H54 (cell line): ENCODE results near the gene CSF3R.

Source experiments
- DNase-seq: peaks from one replicate; pipeline ENCODE4 v3.0.0; 2011; ENCODE audit warnings: low spot score, mixed read lengths; ENCODE audit not compliant: insufficient read length
- FAIRE-seq: peaks from 3 replicates; lab custom pipeline; 2011; peaks lifted over from hg19 to GRCh38; lab: Jason Lieb, UNC
- POLR2A ChIP-seq: IDR thresholded peaks from 2 replicates; pipeline ENCODE4 v1.6.1; 2011; ENCODE audit warnings: low read depth, mild to moderate bottlenecking, low read length

Gene CSF3R

DNA sequence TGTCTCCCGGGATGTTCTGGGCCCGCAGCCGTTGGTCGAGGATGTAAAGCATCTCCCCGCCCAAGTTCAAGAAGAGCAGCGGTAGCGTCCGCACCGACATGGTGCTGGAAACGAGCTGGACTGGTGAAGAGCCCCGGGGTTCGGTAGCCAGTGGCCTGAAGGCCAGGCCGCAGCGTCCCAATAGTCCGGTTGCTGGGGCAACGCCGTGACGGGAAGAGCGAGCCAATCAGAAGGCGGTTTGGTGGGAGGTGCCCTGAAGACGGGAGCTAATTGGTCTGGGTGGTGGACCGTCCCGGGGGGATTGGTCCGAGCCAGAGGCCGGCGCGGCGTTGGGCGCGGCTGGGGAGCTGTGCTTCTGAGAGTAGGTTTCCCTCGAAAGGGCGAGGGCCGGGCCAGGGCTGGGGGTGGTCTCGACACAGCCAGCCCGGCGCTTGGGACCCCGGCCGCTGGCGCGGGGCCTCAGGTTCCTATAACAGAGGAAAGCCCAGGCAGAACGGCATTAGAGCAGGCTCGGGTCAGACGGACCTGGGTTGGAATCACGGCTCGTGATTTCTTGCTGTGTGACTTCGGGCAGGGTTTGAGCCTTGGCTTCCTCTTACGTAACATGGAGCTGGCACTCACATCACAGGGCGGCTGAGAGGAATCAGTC lies 32.3 kb downstream of the CSF3R start, which contains the start of gene OSCP1:
TSS of gene OSCP1 (minus strand) at position 182 of the 649 bp plus-strand sequence. CDS start at position 100, 82 bp downstream.
- peak; percentile 62 for FAIRE-seq
- peak; percentile 99 for DNase-seq
- TF ChIP-seq POLR2A: peak; percentile 69

DNA sequence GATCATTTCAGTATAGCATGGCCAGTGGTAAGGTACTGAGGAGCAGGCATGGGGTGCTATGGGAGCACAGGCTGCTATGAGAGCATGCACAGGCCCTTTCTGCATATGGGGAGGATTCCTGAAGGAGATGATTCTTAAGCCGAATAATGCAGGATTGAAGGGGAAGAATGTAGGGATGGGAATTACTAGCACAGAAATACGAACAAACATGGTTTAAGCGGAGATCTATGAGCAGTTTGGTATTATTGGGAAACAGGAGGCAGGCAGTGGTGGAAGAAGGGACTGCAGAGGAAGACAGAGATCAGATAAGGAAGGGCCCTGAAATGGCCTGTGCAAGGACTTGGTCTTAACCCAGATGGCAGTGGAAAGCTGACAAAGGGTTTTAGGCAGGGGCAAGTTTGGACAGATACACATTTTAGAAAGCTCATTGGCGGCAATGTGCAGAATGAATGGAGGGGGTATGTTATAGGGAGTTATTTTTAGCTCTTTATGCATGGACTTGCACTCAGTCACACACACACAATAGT lies 34.1 kb downstream of the CSF3R start:
- FAIRE-seq (no peak), DNase-seq (no peak)
- no peak for TF ChIP-seq POLR2A

DNA sequence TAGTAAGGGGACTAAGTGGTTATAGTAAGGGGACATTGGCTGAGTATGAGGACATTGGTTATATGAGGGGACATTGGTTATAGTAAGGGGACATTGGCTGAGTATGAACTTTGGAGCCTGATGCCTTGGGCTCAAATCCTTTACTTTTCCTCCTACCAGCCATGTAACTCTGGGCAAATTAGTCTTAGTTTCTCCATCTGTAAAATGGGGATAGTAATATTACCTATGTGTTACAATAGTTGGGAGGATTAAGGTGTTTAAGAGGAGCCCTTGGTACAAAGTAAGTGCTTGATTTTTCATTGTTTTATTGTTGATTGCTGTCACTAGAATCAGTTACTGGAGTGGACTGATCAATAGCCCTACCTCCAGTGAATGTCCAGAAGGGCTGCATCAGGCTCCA lies 35.3 kb downstream of the CSF3R start:
- no peak for DNase-seq
- TF ChIP-seq POLR2A: no peak
- no peak for FAIRE-seq

DNA sequence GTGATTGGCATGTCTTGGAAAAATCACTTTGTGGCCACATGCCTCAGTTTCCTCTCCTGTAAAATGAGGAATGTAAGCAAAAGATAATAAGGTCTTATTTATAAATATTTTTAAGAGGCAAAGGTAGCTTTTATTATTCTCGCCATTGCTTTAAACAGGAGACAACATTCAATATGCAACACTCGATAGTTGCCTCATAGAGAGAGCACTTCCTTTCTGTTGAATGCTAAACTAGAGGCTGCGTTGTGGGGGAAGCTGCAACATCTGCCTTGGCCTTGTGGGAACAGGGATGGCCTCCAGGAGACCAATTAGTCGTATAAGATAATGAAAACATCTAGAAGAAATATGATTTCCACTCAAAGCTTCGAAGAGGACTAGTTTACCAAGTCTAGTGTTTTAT lies 36.0 kb downstream of the CSF3R start:
- DNase-seq (no peak), FAIRE-seq (no peak)
- no peak for TF ChIP-seq POLR2A

DNA sequence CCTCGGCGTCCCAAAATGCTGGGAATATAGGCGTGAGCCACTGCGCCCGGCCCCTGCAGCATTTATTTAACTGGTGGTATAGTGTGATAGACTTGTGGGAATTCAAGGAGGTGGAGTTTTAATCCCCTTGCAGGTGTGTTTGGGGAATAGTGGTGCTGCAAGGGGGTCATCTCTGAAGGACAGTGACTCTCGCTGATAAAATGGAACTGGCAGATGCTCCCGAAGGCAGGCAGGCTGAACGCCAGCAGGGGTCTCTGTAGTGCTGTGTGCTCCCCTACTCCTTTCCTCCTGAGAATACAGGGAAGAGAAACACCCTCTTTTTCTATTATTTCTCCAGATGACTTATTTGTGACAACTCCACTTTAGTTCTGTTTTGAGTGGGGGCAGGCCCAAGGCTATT lies 36.4 kb downstream of the CSF3R start:
- FAIRE-seq (no peak), DNase-seq (no peak)
- no peak for TF ChIP-seq POLR2A

GRCh38 chr1:36443297-36443696 lies 39.4 kb downstream of the CSF3R start:
- FAIRE-seq (no peak), DNase-seq (no peak)
- no peak for TF ChIP-seq POLR2A

GRCh38 chr1:36442337-36442736 lies 40.4 kb downstream of the CSF3R start:
- TF ChIP-seq POLR2A: no peak
- DNase-seq (no peak), FAIRE-seq (no peak)

GRCh38 chr1:36440646-36441045 lies 42.1 kb downstream of the CSF3R start:
- no peak for TF ChIP-seq POLR2A
- DNase-seq (no peak), FAIRE-seq (no peak)

DNA sequence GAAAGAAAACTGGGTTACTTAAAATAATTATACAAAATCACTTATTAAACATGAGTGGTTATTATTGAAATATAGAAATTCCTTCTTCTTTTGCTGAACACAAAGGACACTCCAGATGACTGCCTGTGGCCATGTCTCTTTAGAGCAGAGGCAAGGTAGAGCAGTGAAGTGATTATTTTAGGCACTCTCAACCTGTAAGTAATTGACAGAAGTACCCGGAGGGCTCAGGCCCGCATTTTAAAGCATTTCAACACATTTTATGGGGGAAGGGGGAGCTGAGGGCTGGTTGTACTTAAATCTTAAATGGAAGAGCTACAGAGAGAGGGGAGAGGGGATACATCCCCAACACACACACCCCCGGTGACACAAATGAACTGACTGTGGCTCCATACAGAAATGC lies 42.7 kb downstream of the CSF3R start:
- TF ChIP-seq POLR2A: no peak
- FAIRE-seq: no peak
- no peak for DNase-seq

GRCh38 chr1:36438715-36439114 lies 44.0 kb downstream of the CSF3R start:
- no peak for TF ChIP-seq POLR2A
- FAIRE-seq: no peak
- DNase-seq: no peak

DNA sequence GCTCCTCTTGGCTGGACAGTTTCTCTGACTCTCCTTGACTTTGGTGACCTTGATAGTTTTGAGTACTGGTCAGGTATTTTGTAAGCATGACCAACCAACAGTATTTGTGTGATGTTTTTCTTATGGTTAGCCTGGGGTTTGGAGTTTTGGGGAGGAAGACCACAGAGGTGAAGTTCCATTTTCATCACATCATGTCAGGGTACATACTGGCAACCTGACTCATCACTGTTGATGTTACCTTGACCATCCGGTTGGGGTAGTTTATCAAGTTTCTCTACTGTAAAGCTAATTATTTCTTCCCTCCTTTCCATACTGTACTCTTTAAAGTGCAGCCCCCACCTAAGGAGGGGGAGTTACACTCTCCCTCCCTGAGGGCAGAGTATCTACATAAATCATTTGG lies 45.9 kb downstream of the CSF3R start:
- TF ChIP-seq POLR2A: no peak
- DNase-seq (peak; percentile 22), FAIRE-seq (no peak)

DNA sequence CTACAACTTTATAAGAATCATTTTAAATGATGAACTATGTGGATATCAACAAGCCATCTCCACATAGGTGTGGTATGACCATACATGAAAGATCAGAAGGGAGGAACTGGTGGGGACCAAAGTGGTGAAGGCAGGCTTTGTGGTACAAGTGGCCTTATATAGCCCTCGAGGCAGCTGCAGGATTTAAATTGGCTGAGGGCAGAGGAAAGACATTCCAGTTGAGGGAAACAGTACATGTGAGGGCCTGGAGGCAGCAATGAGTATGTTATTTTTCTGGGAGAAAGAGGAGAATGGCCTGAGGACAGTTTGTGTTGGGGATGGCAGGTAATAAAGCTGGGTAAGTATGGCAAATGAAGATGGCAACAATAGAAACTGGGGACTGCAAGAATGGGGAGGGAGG lies 49.6 kb downstream of the CSF3R start:
- no peak for FAIRE-seq
- TF ChIP-seq POLR2A: no peak
- DNase-seq: no peak

GRCh38 chr1:36432616-36433015 lies 50.1 kb downstream of the CSF3R start:
- TF ChIP-seq POLR2A: no peak
- no peak for FAIRE-seq
- DNase-seq: no peak

GRCh38 chr1:36425791-36426190 lies 56.9 kb downstream of the CSF3R start:
- TF ChIP-seq POLR2A: no peak
- DNase-seq: no peak
- FAIRE-seq: no peak

DNA sequence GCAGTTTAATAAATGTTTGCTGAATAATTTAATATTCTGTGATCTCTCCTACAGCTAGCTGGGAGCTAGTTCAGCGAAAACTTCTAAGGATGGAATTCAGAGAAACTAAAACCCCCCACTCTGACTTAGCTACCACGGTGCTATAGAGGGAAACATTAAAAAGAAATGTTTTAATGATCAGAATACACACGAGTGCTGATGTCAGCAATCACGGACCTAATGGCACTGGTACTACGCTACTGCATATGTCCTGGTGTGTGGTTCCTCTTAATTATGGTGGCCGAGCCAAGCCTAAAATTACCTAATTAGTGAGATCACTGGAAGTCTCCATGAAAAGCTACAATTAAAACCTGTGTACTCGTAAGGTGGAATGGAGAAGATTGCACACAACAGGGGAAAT lies 61.1 kb downstream of the CSF3R start:
- no peak for FAIRE-seq

More for the DNA sequence above, 61.1 kb downstream of the CSF3R start:
- DNase-seq: no peak
- TF ChIP-seq POLR2A: no peak
